SJCRH30 (cell line): Measurements from ENCODE around the gene ARHGEF16. TPM values are rescaled to one million over a fixed set of nuclear protein-coding genes. Genes with fewer than 3 reads are reported as not detected.

Experiments used
- total RNA-seq: library from RNA; depleted of rRNA; stranded (reverse); fragments of >200 nt; shearing (Covaris generic); gene quantifications from 2 replicates; pipeline ENCODE4 v1.2.3, GENCODE V29; 2014; rRNA removed

Gene ARHGEF16
- total RNA-seq, 1 experiment from 2014 or later: 0.57 TPM

Other genes with a start within 250 kb of the ARHGEF16 start
- gene MEGF6, start 156.8 kb downstream of the ARHGEF16 start, total RNA-seq: 0.08 TPM in 1 of 2 replicates, not detected in the other
- 20.0 and 21.1 TPM in 2 replicates for gene TPRG1L, start 170.3 kb downstream of the ARHGEF16 start, total RNA-seq
- gene WRAP73, start 195.4 kb downstream of the ARHGEF16 start, total RNA-seq: 41.6 and 47.9 TPM in 2 replicates
- gene TP73, start 197.9 kb downstream of the ARHGEF16 start, total RNA-seq: 13.1 and 14.9 TPM in 2 replicates